Measurements from ENCODE around the gene BLOC1S4.

Gene BLOC1S4

GRCh38 chr4:6689506-6689960, 26.4 kb upstream of the BLOC1S4 start:
- in situ Hi-C loops (cut with HindIII; ENCODE audit: low sequenced_read_pairs), result no loop called here

- in situ Hi-C loops (cut with HindIII; ENCODE audit: low sequenced_read_pairs), result no loop called here
Observed at GRCh38 chr4:6692379-6692778, 23.6 kb upstream of the BLOC1S4 start.

GRCh38 chr4:6692806-6693205, 23.2 kb upstream of the BLOC1S4 start:
- in situ Hi-C loops (cut with HindIII; ENCODE audit: low sequenced_read_pairs), result no loop called here

- in situ Hi-C loops (cut with HindIII; ENCODE audit: low sequenced_read_pairs), result no loop called here
Observed at GRCh38 chr4:6693231-6694176, 22.5 kb upstream of the BLOC1S4 start, which contains the start of gene S100P. TSS of gene S100P (plus strand) at chr4:6693878. CDS start at chr4:6693933, 55 bp downstream.

GRCh38 chr4:6694177-6694901, 21.6 kb upstream of the BLOC1S4 start:
- in situ Hi-C loops (cut with HindIII; ENCODE audit: low sequenced_read_pairs), result no loop called here

- in situ Hi-C loops (cut with HindIII; ENCODE audit: low sequenced_read_pairs), result no loop called here
Observed at GRCh38 chr4:6695660-6696610, 20.0 kb upstream of the BLOC1S4 start.

- in situ Hi-C loops (cut with HindIII; ENCODE audit: low sequenced_read_pairs), result no loop called here
Observed at GRCh38 chr4:6696611-6697010, 19.4 kb upstream of the BLOC1S4 start.

- in situ Hi-C loops (cut with HindIII; ENCODE audit: low sequenced_read_pairs), result no loop called here
Observed at GRCh38 chr4:6697131-6697530, 18.8 kb upstream of the BLOC1S4 start.

GRCh38 chr4:6699388-6699787, 16.6 kb upstream of the BLOC1S4 start:
- in situ Hi-C loops (cut with HindIII; ENCODE audit: low sequenced_read_pairs), result no loop called here

- in situ Hi-C loops (cut with HindIII; ENCODE audit: low sequenced_read_pairs), result no loop called here
Observed at GRCh38 chr4:6699903-6700302, 16.1 kb upstream of the BLOC1S4 start.

GRCh38 chr4:6701371-6701770, 14.6 kb upstream of the BLOC1S4 start:
- in situ Hi-C loops (cut with HindIII; ENCODE audit: low sequenced_read_pairs), result no loop called here

GRCh38 chr4:6702761-6703160, 13.2 kb upstream of the BLOC1S4 start:
- in situ Hi-C loops (cut with HindIII; ENCODE audit: low sequenced_read_pairs), result no loop called here

GRCh38 chr4:6703786-6704185, 12.2 kb upstream of the BLOC1S4 start:
- in situ Hi-C loops (cut with HindIII; ENCODE audit: low sequenced_read_pairs), result no loop called here

GRCh38 chr4:6705646-6706045, 10.3 kb upstream of the BLOC1S4 start:
- in situ Hi-C loops (cut with HindIII; ENCODE audit: low sequenced_read_pairs), result no loop called here

- in situ Hi-C loops (cut with HindIII; ENCODE audit: low sequenced_read_pairs), result no loop called here
Observed at GRCh38 chr4:6706173-6706572, 9.8 kb upstream of the BLOC1S4 start.

- in situ Hi-C loops (cut with HindIII; ENCODE audit: low sequenced_read_pairs), result no loop called here
Observed at GRCh38 chr4:6709230-6710114, 6.5 kb upstream of the BLOC1S4 start, which contains the start of gene MRFAP1L1. TSS of gene MRFAP1L1 (minus strand) at chr4:6709865. CDS start at chr4:6709629, 236 bp downstream.

- in situ Hi-C loops (cut with HindIII; ENCODE audit: low sequenced_read_pairs), result no loop called here
Observed at GRCh38 chr4:6710282-6710681, 5.7 kb upstream of the BLOC1S4 start.

GRCh38 chr4:6710996-6711395, 5.0 kb upstream of the BLOC1S4 start:
- in situ Hi-C loops (cut with HindIII; ENCODE audit: low sequenced_read_pairs), result no loop called here

GRCh38 chr4:6714954-6715353, 1.0 kb upstream of the BLOC1S4 start:
- in situ Hi-C loops (cut with HindIII; ENCODE audit: low sequenced_read_pairs), result no loop called here

- in situ Hi-C loops (cut with HindIII; ENCODE audit: low sequenced_read_pairs), result no loop called here
Observed at GRCh38 chr4:6715704-6716017, 313 bp upstream of the BLOC1S4 start.

Measured in DLD1 (cell line).